Dedifferentiated amniotic fluid mesenchymal stem cell (primary cell): ENCODE results near the gene ARHGAP42.

Source experiments
- DNase-seq: peaks from one replicate; pipeline ENCODE4 v3.0.0-alpha.2; 2016; ENCODE audit errors: extremely low spot score

ARHGAP42 gene

GRCh38 chr11:100759106-100759505 lies 72.0 kb downstream of the ARHGAP42 start:
- no peak for DNase-seq

GRCh38 chr11:100759856-100760255 lies 72.8 kb downstream of the ARHGAP42 start:
- no peak for DNase-seq

GRCh38 chr11:100760744-100761143 lies 73.7 kb downstream of the ARHGAP42 start:
- DNase-seq: no peak

GRCh38 chr11:100761841-100762240 lies 74.8 kb downstream of the ARHGAP42 start:
- DNase-seq: no peak

- DNase-seq: no peak
Observed at GRCh38 chr11:100766764-100767163, 79.7 kb downstream of the ARHGAP42 start.

GRCh38 chr11:100769165-100769564 lies 82.1 kb downstream of the ARHGAP42 start:
- no peak for DNase-seq

GRCh38 chr11:100769617-100770016 lies 82.5 kb downstream of the ARHGAP42 start:
- DNase-seq: no peak

GRCh38 chr11:100774132-100774531 lies 87.0 kb downstream of the ARHGAP42 start:
- no peak for DNase-seq

- no peak for DNase-seq
Observed at GRCh38 chr11:100774859-100775258, 87.8 kb downstream of the ARHGAP42 start.

- no peak for DNase-seq
Observed at GRCh38 chr11:100776212-100776896, 89.3 kb downstream of the ARHGAP42 start.

- no peak for DNase-seq
Observed at GRCh38 chr11:100777103-100777502, 90.0 kb downstream of the ARHGAP42 start.

GRCh38 chr11:100777736-100778135 lies 90.6 kb downstream of the ARHGAP42 start:
- DNase-seq: no peak

GRCh38 chr11:100778166-100778785 lies 91.2 kb downstream of the ARHGAP42 start:
- no peak for DNase-seq

- no peak for DNase-seq
Observed at GRCh38 chr11:100780470-100780869, 93.4 kb downstream of the ARHGAP42 start.

GRCh38 chr11:100785148-100785983 lies 98.3 kb downstream of the ARHGAP42 start:
- no peak for DNase-seq

GRCh38 chr11:100788561-100789295 lies 101.6 kb downstream of the ARHGAP42 start:
- no peak for DNase-seq

GRCh38 chr11:100789500-100789899 lies 102.4 kb downstream of the ARHGAP42 start:
- DNase-seq: no peak

GRCh38 chr11:100790073-100790472 lies 103.0 kb downstream of the ARHGAP42 start:
- DNase-seq: no peak

- DNase-seq: no peak
Observed at GRCh38 chr11:100791103-100791502, 104.0 kb downstream of the ARHGAP42 start.

- DNase-seq: peak; percentile 36
Observed at GRCh38 chr11:100791860-100792259, 104.8 kb downstream of the ARHGAP42 start.

- no peak for DNase-seq
Observed at GRCh38 chr11:100793525-100793924, 106.4 kb downstream of the ARHGAP42 start.

- no peak for DNase-seq
Observed at GRCh38 chr11:100794446-100794845, 107.4 kb downstream of the ARHGAP42 start.
